ENCODE results near the gene STAC2. TPM values are rescaled to one million over a fixed set of nuclear protein-coding genes. Genes with fewer than 3 reads are reported as not detected.

The STAC2 gene
- total and polyA plus RNA-seq, 2 of the 13 experiments (the other 11 are each of a cell fraction or from before 2014, with no cell fraction given), result not detected

- no peak for TF ChIP-seq ZHX2 (IDR thresholded peaks at IDR 0.05; ENCODE audit: low read depth)
- no peak for TF ChIP-seq ZHX2 (CRISPR knock-in tag; IDR thresholded peaks at IDR 0.05; ENCODE audit: borderline replicate concordance)
- TF ChIP-seq ZNF841 (CRISPR knock-in tag; IDR thresholded peaks at IDR 0.05; ENCODE audit: borderline replicate concordance), result no peak
- no peak for TF ChIP-seq RARG (CRISPR knock-in tag; IDR thresholded peaks at IDR 0.05; ENCODE audit: low read depth)
- TF ChIP-seq CREB1 (IDR thresholded peaks at IDR 0.05), result no peak
- TF ChIP-seq CREB1 (CRISPR knock-in tag; IDR thresholded peaks at IDR 0.05), result no peak
- TF ChIP-seq SKIL (CRISPR knock-in tag; IDR thresholded peaks at IDR 0.05; ENCODE audit: borderline replicate concordance), result no peak
Observed at GRCh38 chr17:39230361-39230760, 4.6 kb upstream of the STAC2 start (continued).
